ENCODE measurements around the gene BPHL.
"Not testable (repeated sequence)": the region's sequence is repeated elsewhere in the genome, so short reads cannot be mapped to it uniquely, and the experiment has no call there.

BPHL gene

GRCh38 chr6:3124667-3125066, 6.2 kb downstream of the BPHL start:
- DNase-seq: no peak

DNA sequence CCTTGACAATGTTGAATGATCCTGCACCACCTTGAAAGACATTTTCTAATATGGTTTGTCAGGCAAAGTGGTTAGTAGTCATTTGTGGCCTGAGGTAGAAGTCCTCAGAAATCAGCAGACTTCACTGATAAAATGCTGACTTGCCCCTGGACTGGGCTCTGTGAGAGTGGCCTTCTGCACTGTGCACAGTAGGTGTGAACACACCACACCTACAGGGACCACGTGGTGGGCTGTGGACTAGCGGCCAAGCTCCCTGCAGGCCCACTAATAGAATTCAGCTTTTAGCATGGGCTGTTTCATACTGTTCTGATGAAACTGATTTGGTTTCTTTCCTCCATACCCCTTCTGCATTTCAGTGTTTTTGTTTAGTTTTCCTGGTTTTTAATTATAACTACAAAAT, 7.3 kb downstream of the BPHL start:
- DNase-seq: no peak

GRCh38 chr6:3128356-3129108, 10.0 kb downstream of the BPHL start:
- no peak for DNase-seq

GRCh38 chr6:3131695-3132094, 13.2 kb downstream of the BPHL start:
- DNase-seq: no peak

DNA sequence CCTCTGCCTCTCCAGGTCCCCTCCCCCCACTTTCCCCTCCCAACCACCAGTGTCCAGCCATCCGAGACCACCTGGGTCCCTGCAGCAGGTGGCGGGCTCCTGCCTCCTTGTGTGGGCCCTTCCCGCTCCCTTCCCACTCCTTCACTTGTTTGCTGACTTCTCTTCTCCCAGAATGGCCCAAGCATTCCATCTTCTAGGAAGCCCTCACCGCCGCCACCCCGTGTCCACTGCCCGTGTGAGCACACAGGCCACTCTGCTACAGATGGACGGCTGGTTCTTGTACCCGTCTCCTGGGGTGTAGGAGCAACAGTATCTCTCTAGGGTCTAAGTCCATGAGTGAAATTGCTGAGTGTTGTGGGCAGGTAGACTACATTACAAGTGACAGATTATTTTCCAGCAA, 15.0 kb downstream of the BPHL start:
- DNase-seq: no peak

GRCh38 chr6:3135668-3136291, 17.3 kb downstream of the BPHL start:
- no peak for DNase-seq

DNA sequence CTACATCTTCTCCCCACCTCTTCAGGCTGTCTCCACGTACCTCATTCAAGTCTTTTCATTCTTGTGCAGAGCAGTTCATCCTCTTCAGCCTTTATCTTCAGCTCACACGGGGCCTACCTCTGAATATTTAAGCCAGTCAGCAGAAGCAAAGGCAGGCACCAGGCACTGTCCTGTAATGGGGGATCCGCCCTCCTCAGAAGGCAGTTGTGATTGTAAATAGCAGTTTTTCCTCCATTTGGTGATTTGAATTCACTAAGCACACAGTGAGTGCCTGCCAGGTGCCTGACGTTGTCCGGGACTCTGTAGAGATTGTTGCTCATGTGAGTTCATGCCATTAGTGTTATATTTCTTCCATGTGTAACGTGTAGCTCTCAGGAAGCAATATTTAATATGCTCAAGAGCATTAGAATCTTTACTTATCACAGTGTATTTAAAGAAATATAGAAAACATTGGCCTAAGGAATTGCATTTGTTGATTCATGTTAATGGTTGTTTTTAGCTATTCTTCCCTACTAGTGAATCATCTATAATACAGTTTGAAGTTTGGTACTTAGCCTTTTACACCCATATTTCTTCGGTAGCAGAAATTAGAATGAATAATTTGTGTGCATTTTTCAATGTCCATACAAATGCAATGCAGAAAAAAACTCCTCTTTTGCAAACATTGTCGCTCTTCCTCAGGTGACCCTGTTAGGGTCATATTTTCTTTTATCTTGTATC, 17.9 kb downstream of the BPHL start:
- no peak for DNase-seq

- DNase-seq: no peak
Measured at GRCh38 chr6:3137057-3137777, 18.7 kb downstream of the BPHL start.

DNA sequence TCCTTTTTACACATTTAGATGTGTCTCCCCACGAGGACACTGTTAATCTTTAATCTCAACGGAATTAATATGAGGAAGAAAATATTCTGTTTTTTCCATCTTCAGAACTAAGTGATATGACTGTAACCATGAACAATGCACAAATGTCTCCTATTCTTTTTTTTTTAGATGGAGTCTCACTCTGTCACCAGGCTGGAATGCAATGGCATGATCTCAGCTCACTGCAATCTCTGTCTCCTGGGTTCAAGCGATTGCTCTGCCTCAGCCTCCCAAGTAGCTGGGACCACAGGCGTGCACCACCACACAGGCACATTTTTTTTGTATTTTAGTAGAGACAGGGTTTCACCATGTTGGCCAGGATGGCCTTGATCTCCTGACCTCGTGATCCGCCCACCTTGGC, 19.4 kb downstream of the BPHL start:
- not testable (repeated sequence) for DNase-seq

GRCh38 chr6:3138341-3138740, 19.8 kb downstream of the BPHL start:
- DNase-seq: no peak

- no peak for DNase-seq
Measured at GRCh38 chr6:3139090-3139903, 20.8 kb downstream of the BPHL start.

GRCh38 chr6:3140201-3140600, 21.7 kb downstream of the BPHL start:
- DNase-seq: no peak

DNA sequence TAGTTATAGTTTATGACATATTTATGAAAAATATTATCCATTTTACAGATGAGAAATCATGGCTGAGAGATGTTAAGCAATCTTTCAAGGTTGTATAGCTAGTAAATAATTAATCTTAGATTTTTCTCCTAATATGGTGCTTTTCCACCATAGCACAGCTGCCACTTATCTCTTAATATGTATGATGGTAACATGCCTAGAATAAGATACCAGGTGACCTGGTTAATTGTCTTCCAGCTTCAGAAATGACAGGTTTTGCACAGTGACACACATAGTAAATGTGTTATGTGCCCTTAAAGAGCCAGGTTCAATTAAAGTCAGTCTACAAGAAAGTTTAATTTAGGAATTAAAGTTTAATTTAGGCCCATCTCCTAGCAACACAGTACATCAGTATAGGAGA, 24.0 kb downstream of the BPHL start:
- DNase-seq: no peak

DNA sequence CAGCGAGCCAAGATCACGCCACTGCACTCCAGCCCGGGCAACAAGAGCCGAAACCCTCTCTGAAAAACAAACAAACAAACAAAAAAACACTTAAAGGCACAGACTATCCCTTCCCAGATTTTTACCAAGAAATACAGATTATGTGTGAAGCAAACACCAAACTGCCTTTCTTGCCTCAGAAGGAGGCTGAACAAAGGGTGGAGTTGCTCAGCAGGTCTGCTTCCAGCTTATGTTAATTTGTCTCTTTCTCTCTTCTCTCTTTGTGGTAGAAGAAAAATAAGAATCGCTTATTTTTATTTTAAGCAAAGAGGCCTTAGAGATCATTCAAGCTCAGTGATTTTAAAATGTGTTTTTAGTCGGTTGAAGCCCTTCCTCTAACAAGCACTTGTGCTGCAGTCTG, 24.6 kb downstream of the BPHL start:
- DNase-seq: no peak

DNA sequence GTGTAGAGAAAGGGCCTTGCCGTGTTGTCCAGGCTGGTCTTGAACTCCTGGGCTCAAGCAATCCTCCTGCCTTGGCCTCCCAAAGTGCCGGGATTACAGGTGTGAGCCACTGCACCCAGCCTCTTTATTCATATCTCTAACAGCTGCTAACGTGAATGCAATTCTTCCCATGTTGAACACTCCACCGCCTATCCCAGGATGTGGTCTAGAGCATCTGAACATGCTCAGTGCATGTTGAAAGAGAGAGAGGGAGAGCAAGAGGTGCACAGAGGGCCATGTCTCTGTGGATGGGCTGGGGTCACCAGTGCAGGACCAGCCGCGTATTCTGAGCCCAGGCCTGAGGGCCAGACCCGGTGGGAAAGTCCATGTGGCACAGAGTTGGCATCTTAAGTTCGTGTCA, 26.1 kb downstream of the BPHL start:
- no peak for DNase-seq

- no peak for DNase-seq
Measured at GRCh38 chr6:3147914-3148757, 29.6 kb downstream of the BPHL start.

DNA sequence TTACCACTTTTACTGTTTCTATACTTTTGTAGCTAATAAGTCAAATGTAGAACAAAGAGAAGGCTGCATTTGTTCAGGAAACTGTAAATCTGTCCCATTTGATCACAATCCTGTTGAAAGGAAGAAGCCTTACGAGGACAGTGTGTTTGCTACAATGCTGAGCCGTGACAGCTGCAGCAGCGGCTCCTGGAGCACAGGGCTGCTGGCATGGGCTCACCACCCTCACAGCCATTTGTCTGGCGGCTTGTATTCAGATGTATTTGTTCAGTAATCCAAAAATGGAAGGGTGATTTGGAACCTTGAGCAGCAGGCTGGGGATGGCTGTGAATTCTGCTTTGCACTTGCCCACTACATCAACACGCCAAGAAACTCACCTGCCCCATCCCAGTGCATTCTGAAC, 33.2 kb downstream of the BPHL start:
- DNase-seq: no peak

- no peak for DNase-seq
Measured at GRCh38 chr6:3152689-3153088, 34.2 kb downstream of the BPHL start.

DNA sequence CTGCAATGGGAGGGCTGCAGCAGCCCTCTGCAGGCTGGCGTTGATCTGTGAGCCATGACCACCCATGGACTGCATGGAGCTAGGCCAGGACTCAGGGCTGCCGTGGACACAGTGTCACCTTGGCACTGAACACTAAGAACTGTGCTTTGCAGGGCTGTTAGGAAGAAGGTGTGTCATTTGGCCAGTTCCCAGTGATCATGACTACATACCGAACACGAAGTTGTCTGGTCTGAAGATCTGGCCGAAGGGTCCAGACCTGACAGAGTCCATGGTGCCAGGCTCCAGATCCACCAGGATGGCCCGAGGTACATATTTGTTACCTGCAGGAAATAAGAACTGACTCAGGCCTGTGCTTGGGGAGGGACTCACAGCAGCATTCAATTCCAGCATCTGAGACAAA, 36.9 kb downstream of the BPHL start:
- not testable (repeated sequence) for DNase-seq

DNA sequence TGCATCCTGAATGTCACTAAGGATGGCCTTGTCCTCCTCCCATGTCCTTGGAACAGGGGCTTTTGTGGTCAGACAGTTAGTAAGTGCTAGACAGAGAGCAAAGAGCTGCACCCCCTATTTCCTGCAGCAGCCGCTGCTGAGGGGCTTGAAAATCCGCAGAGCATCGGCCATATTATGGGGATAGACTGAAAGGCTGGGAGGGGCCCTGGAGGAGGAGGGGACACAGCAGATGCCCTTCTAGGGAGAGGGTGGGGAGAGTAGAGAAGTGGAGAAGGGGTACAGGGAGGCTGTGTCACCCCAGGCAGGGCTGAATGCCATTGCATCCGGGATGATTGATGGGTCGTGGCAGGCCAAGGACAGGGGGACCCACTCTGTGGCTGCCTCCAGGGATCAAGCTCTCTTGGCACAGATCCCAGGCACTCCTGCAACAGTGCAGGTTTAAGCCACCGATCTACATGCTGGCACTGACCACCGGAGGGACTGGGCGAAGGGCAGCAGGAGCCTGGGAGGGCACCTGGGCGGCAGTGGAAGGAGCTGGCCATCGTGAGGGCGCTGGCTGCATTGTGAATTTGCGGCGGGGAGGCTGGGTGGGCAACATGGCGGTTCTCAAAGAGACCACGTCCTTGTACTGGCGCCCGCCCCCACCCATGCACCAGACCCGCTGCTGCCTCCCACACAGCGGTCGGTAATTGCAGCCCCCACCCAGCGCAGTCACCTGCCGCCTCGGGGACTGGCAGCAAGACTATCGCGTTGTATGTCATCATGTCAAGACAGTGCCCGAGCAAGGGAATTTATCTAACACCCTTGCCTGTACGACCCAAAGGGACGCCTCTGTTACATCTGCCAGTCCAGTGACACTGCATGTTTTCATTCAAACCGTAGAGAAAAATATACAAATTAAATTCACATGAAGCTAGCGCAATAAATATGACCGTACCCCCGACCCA, 37.9 kb downstream of the BPHL start:
- DNase-seq: peak; percentile 33 to 41
